ENCODE data around the gene TSPAN5.

DNA sequence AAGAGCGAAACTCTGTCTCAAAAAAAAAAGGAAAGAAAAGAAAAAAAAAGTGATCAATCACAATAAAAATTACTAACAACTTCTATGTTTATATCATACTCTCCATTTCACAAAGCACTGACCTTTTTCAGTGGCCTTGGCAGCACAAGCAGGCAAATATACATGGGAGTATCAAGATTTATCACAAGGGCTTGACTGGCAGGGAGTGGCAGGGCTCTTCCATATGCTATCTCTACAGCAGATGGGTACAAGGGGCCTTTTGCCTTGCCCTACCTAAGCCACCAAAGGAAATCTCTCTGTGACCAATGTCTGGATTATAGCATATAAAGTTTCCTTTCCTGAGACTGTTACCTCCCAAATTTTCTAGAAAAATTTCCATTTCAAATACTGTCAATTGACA is 24.4 kb downstream of the TSPAN5 start:
- TF ChIP-seq CTCF (IDR thresholded peaks at IDR 0.05) = no peak
- no peak for TF ChIP-seq POLR2A (IDR thresholded peaks at IDR 0.05)
- no peak for TF ChIP-seq EP300 (IDR thresholded peaks at IDR 0.05)
- no peak for TF ChIP-seq POLR2AphosphoS5 (IDR thresholded peaks at IDR 0.05)

Measured in stomach (tissue), 4 donors.